GM21367 (cell line): Measurements from ENCODE around the gene COG1.
"Not testable (repeated sequence)": the region's sequence is repeated elsewhere in the genome, so short reads cannot be mapped to it uniquely, and the experiment has no call there.

ENCODE experiments used
- ATAC-seq: cut with Tn5 transposase; IDR thresholded peaks from one replicate; pipeline ENCODE4 v1.9.1; 2021; ENCODE audit not compliant: unreplicated experiment

The COG1 gene

GRCh38 chr17:73192894-73193701 is at the start of gene COG1:
COG1 (plus strand) TSS chr17:73193055; CDS start chr17:73193070, 15 bp downstream.
- peak; percentile 61 for ATAC-seq

GRCh38 chr17:73144209-73144608 is 48.6 kb upstream of the COG1 start:
- ATAC-seq, result not testable (repeated sequence)

- no peak for ATAC-seq
These were observed 47.2 kb upstream of the COG1 start for GRCh38 chr17:73145641-73146040.

- ATAC-seq, result not testable (repeated sequence)
These were observed 45.1 kb upstream of the COG1 start for GRCh38 chr17:73147791-73148190.

- no peak for ATAC-seq
These were observed 44.1 kb upstream of the COG1 start for GRCh38 chr17:73148540-73149334.

GRCh38 chr17:73150622-73151300 is 42.1 kb upstream of the COG1 start:
- ATAC-seq, result not testable (repeated sequence)

- no peak for ATAC-seq
These were observed 40.8 kb upstream of the COG1 start for GRCh38 chr17:73151916-73152632.

- peak; percentile 5 for ATAC-seq
These were observed 37.3 kb upstream of the COG1 start for GRCh38 chr17:73155410-73156165.

GRCh38 chr17:73156166-73156840 is 36.6 kb upstream of the COG1 start:
- peak; percentile 77 for ATAC-seq

- ATAC-seq, result no peak
These were observed 35.9 kb upstream of the COG1 start for GRCh38 chr17:73156887-73157520.

- no peak for ATAC-seq
These were observed 35.3 kb upstream of the COG1 start for GRCh38 chr17:73157521-73157890.

GRCh38 chr17:73158133-73158532 is 34.7 kb upstream of the COG1 start:
- no peak for ATAC-seq

- no peak for ATAC-seq
These were observed 31.8 kb upstream of the COG1 start for GRCh38 chr17:73160980-73161630.

GRCh38 chr17:73163043-73163442 is 29.8 kb upstream of the COG1 start:
- ATAC-seq, result no peak

- ATAC-seq, result no peak
These were observed 27.0 kb upstream of the COG1 start for GRCh38 chr17:73165616-73166404.

- ATAC-seq, result no peak
These were observed 25.9 kb upstream of the COG1 start for GRCh38 chr17:73166731-73167581.

GRCh38 chr17:73168667-73169066 is 24.2 kb upstream of the COG1 start:
- ATAC-seq, result no peak
